Measurements from ENCODE around the gene RFNG. TPM values are rescaled to one million over a fixed set of nuclear protein-coding genes. Genes with fewer than 3 reads are reported as not detected.

Gene RFNG
- total and polyA plus RNA-seq, 2 of the 4 experiments (the other 2 are of a cell fraction): 6.8 to 47.3 TPM

DNA sequence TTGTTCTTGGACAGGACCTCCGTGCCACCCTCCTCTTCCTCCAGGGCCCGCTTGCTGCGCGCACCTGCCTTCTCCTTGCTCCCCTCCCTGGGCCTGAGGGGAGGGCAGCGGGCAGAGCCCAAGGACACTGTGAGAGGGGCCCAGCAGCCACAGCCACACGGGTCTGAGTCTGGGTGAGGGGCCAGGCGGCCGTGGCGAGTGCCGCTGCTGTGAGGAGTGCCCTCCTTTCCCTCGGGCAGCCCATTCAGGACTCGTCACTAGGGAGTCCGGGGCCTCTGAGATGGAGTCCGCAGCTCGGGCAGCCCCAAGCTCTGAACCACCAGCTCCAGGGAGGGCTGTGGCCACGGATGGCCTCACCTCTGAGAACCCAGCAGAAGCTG, 8.4 kb upstream of the RFNG start:
- POLR2A ChIA-PET (ENCODE audit: unreplicated experiment): interaction anchor here (1.3 kb wide), 1 partner anchor 9 kb away, joined by 3 read pairs; no protein-coding TSS in a partner anchor
- no peak overlapping the region for H2AK5ac ChIP-seq (ENCODE audit: low read depth, low read length)
- H2BK20ac ChIP-seq (ENCODE audit: low read depth, low read length): no peak overlapping the region
- no peak overlapping the region for H2AFZ ChIP-seq (replicated peaks; ENCODE audit: low read length, poor library complexity)
- 82% methylated on average over 5 of the region's 16 CpGs; no CpG with 5 or more reads in 1 of the 2 experiments for WGBS, 2 experiments (ENCODE audit: extremely low coverage in 2 of 2, insufficient read length in 1 of 2)
- no peak for TF ChIP-seq NFE2L2 (IDR thresholded peaks at IDR 0.05; ENCODE audit: low read depth, low read length)
- no peak for TF ChIP-seq RFX5 (IDR thresholded peaks at IDR 0.05; ENCODE audit: low read depth, low read length)
- TF ChIP-seq MAFK (IDR thresholded peaks at IDR 0.05; ENCODE audit: low read depth, low read length): no peak
- no peak for TF ChIP-seq MXI1 (IDR thresholded peaks at IDR 0.05; ENCODE audit: borderline replicate concordance, low read depth, low read length)
- TF ChIP-seq, protein P1, sequence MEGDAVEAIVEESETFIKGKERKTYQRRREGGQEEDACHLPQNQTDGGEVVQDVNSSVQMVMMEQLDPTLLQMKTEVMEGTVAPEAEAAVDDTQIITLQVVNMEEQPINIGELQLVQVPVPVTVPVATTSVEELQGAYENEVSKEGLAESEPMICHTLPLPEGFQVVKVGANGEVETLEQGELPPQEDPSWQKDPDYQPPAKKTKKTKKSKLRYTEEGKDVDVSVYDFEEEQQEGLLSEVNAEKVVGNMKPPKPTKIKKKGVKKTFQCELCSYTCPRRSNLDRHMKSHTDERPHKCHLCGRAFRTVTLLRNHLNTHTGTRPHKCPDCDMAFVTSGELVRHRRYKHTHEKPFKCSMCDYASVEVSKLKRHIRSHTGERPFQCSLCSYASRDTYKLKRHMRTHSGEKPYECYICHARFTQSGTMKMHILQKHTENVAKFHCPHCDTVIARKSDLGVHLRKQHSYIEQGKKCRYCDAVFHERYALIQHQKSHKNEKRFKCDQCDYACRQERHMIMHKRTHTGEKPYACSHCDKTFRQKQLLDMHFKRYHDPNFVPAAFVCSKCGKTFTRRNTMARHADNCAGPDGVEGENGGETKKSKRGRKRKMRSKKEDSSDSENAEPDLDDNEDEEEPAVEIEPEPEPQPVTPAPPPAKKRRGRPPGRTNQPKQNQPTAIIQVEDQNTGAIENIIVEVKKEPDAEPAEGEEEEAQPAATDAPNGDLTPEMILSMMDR (conservative IDR thresholded peaks at IDR 0.05; ENCODE audit: low read depth, low read length): no peak
- TF ChIP-seq CEBPB (IDR thresholded peaks at IDR 0.05; ENCODE audit: low read depth, low read length): no peak
- TF ChIP-seq RCOR1 (IDR thresholded peaks at IDR 0.05; ENCODE audit: insufficient replicate concordance, low read length): no peak
- no peak for TF ChIP-seq SMC3 (IDR thresholded peaks at IDR 0.05; ENCODE audit: low read depth, low read length)
- no peak for TF ChIP-seq RAD21 (IDR thresholded peaks at IDR 0.05; ENCODE audit: low read length)
- no peak for TF ChIP-seq MAZ (IDR thresholded peaks at IDR 0.05; ENCODE audit: borderline replicate concordance, low read depth, low read length)
- no peak for TF ChIP-seq FOS (IDR thresholded peaks at IDR 0.05; ENCODE audit: low read depth, low read length)
- TF ChIP-seq POLR2A (IDR thresholded peaks at IDR 0.05; ENCODE audit: low read depth, low read length): no peak
- TF ChIP-seq BHLHE40 (IDR thresholded peaks at IDR 0.05; ENCODE audit: low read depth, low read length): no peak
- TF ChIP-seq CHD1 (IDR thresholded peaks at IDR 0.05; ENCODE audit: low read depth, low read length): no peak
- TF ChIP-seq, protein P2, sequence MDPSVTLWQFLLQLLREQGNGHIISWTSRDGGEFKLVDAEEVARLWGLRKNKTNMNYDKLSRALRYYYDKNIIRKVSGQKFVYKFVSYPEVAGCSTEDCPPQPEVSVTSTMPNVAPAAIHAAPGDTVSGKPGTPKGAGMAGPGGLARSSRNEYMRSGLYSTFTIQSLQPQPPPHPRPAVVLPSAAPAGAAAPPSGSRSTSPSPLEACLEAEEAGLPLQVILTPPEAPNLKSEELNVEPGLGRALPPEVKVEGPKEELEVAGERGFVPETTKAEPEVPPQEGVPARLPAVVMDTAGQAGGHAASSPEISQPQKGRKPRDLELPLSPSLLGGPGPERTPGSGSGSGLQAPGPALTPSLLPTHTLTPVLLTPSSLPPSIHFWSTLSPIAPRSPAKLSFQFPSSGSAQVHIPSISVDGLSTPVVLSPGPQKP (IDR thresholded peaks at IDR 0.05; ENCODE audit: borderline replicate concordance, low read depth, low read length): no peak
- TF ChIP-seq, protein P3, sequence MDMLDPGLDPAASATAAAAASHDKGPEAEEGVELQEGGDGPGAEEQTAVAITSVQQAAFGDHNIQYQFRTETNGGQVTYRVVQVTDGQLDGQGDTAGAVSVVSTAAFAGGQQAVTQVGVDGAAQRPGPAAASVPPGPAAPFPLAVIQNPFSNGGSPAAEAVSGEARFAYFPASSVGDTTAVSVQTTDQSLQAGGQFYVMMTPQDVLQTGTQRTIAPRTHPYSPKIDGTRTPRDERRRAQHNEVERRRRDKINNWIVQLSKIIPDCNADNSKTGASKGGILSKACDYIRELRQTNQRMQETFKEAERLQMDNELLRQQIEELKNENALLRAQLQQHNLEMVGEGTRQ (IDR thresholded peaks at IDR 0.05; ENCODE audit: low read depth, low read length): no peak
- BruUV-seq (replicated peaks): no TSS peak
- no peak overlapping the region for H4K8ac ChIP-seq (ENCODE audit: low read depth in 2 of 2, low read length in 2 of 2)
- H2AK9ac ChIP-seq (replicated peaks; ENCODE audit: low read depth, low read length, poor library complexity): no peak overlapping the region
- intact Hi-C loops (cut with micrococcal nuclease): no loop called here
- peaks cover 75% of the 10 kb centered on the region for H3K36me3 ChIP-seq (ENCODE audit: control insufficient read depth, insufficient read depth, low read length)
- H3K18ac ChIP-seq (ENCODE audit: low read depth, low read length): no peak overlapping the region
- dilution Hi-C loops (cut with HindIII; ENCODE audit: low sequenced_read_pairs, unreplicated experiment): no loop called here
- H3K27ac ChIP-seq (ENCODE audit: insufficient read depth, low read length): no peak overlapping the region
- no peak overlapping the region for H2BK5ac ChIP-seq (ENCODE audit: low read depth, low read length, poor library complexity, severe bottlenecking)
- H4K20me1 ChIP-seq (ENCODE audit: insufficient read depth, low read length): peaks cover 3% of the 10 kb centered on the region
- ATAC-seq (ENCODE audit: low read depth) (no peak), DNase-seq (no peak)
- peaks cover 5% of the 10 kb centered on the region for H3K4me1 ChIP-seq (ENCODE audit: control insufficient read depth, insufficient read depth, low read length)
- H3K23ac ChIP-seq (ENCODE audit: low read depth, low read length): no peak overlapping the region
- no peak overlapping the region for H3K4me3 ChIP-seq (ENCODE audit: insufficient read depth, low read depth, low read length)
- H3K27me3 ChIP-seq (ENCODE audit: control insufficient read depth, insufficient read depth, low read length): no peaks in the 10 kb centered on the region
- H2BK120ac ChIP-seq (ENCODE audit: low read depth, low read length): no peak overlapping the region
- H3K14ac ChIP-seq (replicated peaks; ENCODE audit: low read depth, low read length): no peak overlapping the region
- H3K56ac ChIP-seq (ENCODE audit: extremely low read depth, insufficient read depth, low read length): no peak overlapping the region
- in situ Hi-C loops (cut with MboI; ENCODE audit: low sequenced_read_pairs): no loop called here
- H3K4me2 ChIP-seq (ENCODE audit: low read depth, low read length): no peak overlapping the region
- no peak overlapping the region for H4K5ac ChIP-seq (ENCODE audit: low read depth, low read length)
- no peak overlapping the region for H3K4ac ChIP-seq (ENCODE audit: low read depth, low read length)
- no peak overlapping the region for H2BK15ac ChIP-seq (ENCODE audit: low read depth, low read length)
- H3K9me3 ChIP-seq (ENCODE audit: control insufficient read depth, insufficient read depth, low read length): no peaks in the 10 kb centered on the region
- peaks cover 10 to 28% of the 10 kb centered on the region in 2 experiments; a peak in 3 of 4 replicates for H3K79me1 ChIP-seq (ENCODE audit: low read depth in 1 of 2, low read length in 2 of 2)
- CTCF ChIA-PET: no interaction called here
- H3K9me1 ChIP-seq (ENCODE audit: insufficient read depth, low read length): no peaks in the 10 kb centered on the region
- H3K9ac ChIP-seq (ENCODE audit: low read depth, low read length): no peak overlapping the region
- no peak overlapping the region for H4K91ac ChIP-seq (ENCODE audit: insufficient read depth, low read depth, low read length)
